ENCODE measurements around the gene GATA2. TPM values are rescaled to one million over a fixed set of nuclear protein-coding genes. Genes with fewer than 3 reads are reported as not detected.

GATA2 gene
- total RNA-seq, 3 donors from 2014 or later (not counting 1 experiment from before 2014, with no cell fraction given), result 0.92 to 225 (median 8.4) TPM

DNA sequence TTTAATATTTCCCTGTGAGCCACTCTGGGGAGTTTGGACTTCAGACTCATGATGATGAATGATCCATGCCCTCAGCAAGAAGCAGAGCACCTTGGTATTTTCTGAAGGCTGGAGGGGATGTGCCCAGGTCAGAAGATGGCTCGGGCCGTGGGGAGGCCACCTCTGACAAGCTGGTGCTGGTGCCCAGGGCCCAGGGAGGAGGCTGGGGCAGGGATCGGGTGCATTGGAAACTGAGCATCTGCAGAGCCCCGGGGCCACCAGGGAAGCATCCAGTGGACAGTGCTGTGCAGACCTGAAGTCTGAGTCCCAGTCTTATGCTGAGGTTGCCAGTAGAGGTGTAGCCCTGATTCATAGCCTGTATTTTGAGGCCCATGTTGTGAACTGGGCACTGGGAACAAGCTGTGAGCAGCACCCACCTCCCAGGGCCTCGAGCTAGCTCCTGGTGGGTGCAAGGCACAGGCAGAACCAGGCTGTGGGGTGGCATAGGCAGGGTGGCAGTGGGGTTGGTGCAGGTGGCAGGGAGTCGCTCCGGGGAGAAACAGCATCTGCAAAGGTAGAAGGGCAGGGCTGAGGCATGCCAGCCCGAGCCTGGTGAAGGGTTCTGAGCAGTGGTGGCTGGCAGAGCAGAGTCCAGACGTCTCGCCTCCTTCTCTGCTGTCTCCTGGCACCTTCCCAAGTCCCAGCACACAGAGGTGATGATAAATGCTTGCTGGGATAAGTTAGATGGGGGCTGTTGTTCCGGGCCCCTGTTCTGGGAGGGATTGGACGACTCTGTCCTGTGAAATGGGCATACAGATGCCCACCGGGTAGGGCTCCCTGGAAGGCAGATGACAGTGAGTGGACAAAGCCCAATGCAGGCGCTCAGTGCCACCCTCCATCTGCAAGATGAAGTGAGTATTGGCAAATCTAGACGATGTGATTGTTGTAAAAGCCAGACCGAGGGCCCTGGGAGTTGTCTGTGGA, 36.9 kb downstream of the GATA2 start:
- Mint-ChIP-seq H3K36me3 (no peaks in the 10 kb centered on the region), H3K9me3 (no peaks in the 10 kb centered on the region), H3K27me3 (ENCODE audit: low read depth in 2 of 2) (peaks cover 31 to 37% of the 10 kb centered on the region in 2 donors), H3K4me3 (no peak overlapping the region), H3K27ac (no peak overlapping the region), H3K4me1 (peaks cover 0 to 5% of the 10 kb centered on the region in 2 donors)
- Histone ChIP-seq H3K36me3 (ENCODE audit: control insufficient read depth, insufficient read depth, low read length) (no peaks in the 10 kb centered on the region), H3K27ac (ENCODE audit: low read length) (no peak overlapping the region), H3K4me1 (ENCODE audit: control insufficient read depth, insufficient read depth, low read length) (peaks cover 9% of the 10 kb centered on the region), H3K27me3 (ENCODE audit: control insufficient read depth, insufficient read depth, low read length) (peaks cover 2% of the 10 kb centered on the region), H3K4me3 (ENCODE audit: low read length) (no peak overlapping the region), H3K9me3 (ENCODE audit: control insufficient read depth, insufficient read depth, low read length) (no peaks in the 10 kb centered on the region)
- TF ChIP-seq, protein P1, sequence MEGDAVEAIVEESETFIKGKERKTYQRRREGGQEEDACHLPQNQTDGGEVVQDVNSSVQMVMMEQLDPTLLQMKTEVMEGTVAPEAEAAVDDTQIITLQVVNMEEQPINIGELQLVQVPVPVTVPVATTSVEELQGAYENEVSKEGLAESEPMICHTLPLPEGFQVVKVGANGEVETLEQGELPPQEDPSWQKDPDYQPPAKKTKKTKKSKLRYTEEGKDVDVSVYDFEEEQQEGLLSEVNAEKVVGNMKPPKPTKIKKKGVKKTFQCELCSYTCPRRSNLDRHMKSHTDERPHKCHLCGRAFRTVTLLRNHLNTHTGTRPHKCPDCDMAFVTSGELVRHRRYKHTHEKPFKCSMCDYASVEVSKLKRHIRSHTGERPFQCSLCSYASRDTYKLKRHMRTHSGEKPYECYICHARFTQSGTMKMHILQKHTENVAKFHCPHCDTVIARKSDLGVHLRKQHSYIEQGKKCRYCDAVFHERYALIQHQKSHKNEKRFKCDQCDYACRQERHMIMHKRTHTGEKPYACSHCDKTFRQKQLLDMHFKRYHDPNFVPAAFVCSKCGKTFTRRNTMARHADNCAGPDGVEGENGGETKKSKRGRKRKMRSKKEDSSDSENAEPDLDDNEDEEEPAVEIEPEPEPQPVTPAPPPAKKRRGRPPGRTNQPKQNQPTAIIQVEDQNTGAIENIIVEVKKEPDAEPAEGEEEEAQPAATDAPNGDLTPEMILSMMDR (IDR thresholded peaks at IDR 0.05), result no peak
- ATAC-seq, result no peak
- WGBS (ENCODE audit: insufficient coverage), result 81% methylated on average over 16 of the region's 16 CpGs
- no peak for DNase-seq
- intact Hi-C loops (cut with micrococcal nuclease), result no loop called here

DNA sequence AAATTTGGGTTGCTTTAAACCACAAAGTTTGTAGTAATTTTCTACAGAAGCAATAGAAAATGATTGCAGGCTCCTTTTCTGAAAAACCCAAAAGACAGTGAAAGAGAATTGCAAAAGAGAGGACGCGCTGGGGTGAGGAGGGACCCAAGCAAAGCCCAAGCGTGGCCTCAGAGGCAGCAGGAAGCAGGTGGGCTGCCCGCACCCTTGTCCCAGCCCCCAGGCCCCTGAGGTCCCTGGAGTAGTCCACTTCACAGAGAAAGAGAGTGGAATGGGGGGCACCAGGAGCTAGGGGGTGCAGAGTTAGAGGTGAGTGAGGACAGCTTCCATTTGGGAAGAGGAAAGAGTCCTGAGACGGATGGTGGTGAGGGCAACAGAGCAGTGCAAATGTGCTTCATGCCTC, 37.9 kb downstream of the GATA2 start:
- H3K4me3 Mint-ChIP-seq, result no peak overlapping the region
- DNase-seq, result no peak
- H3K27me3 Mint-ChIP-seq (ENCODE audit: low read depth in 2 of 2), result peaks cover 34 to 40% of the 10 kb centered on the region in 2 donors
- no peaks in the 10 kb centered on the region for H3K9me3 Mint-ChIP-seq
- H3K27ac Mint-ChIP-seq, result no peak overlapping the region
- Histone ChIP-seq H3K27ac (ENCODE audit: low read length) (no peak overlapping the region), H3K4me1 (ENCODE audit: control insufficient read depth, insufficient read depth, low read length) (peaks cover 9% of the 10 kb centered on the region), H3K9me3 (ENCODE audit: control insufficient read depth, insufficient read depth, low read length) (no peaks in the 10 kb centered on the region), H3K4me3 (ENCODE audit: low read length) (no peak overlapping the region), H3K36me3 (ENCODE audit: control insufficient read depth, insufficient read depth, low read length) (no peaks in the 10 kb centered on the region), H3K27me3 (ENCODE audit: control insufficient read depth, insufficient read depth, low read length) (peaks cover 2% of the 10 kb centered on the region)
- no peaks in the 10 kb centered on the region for H3K36me3 Mint-ChIP-seq
- no peak for ATAC-seq
- WGBS (ENCODE audit: insufficient coverage), result 72% methylated on average over 5 of the region's 5 CpGs
- intact Hi-C loops (cut with micrococcal nuclease), result no loop called here
- TF ChIP-seq, protein P1 (IDR thresholded peaks at IDR 0.05), result no peak
- H3K4me1 Mint-ChIP-seq, result peaks cover 0 to 5% of the 10 kb centered on the region in 2 donors

DNA sequence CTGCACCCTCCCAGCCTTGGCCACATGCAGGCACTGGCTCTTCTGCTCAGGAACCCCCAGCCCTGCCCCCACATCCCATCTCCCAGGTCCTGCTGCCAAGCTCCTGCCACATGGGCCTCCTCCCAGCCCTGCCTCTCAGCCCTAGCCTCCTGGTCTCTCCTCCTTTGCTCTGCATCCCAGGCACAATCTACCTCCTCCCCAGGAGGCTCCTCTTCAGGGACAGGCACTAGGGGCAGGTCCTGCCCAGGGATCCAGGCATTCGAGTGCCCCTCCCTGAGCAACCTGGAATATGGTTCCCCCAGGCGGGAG, 38.7 kb downstream of the GATA2 start:
- H3K27ac ChIP-seq (ENCODE audit: low read length), result no peak overlapping the region
- peaks cover 2% of the 10 kb centered on the region for H3K27me3 ChIP-seq (ENCODE audit: control insufficient read depth, insufficient read depth, low read length)
- Mint-ChIP-seq H3K27ac (no peak overlapping the region), H3K9me3 (no peaks in the 10 kb centered on the region), H3K36me3 (no peaks in the 10 kb centered on the region), H3K4me3 (no peak overlapping the region), H3K4me1 (peaks cover 0 to 5% of the 10 kb centered on the region in 2 donors), H3K27me3 (ENCODE audit: low read depth in 2 of 2) (peaks cover 34 to 40% of the 10 kb centered on the region in 2 donors)
- ATAC-seq (no peak), DNase-seq (no peak)
- H3K9me3 ChIP-seq (ENCODE audit: control insufficient read depth, insufficient read depth, low read length), result no peaks in the 10 kb centered on the region
- 79% methylated on average over 2 of the region's 2 CpGs for WGBS (ENCODE audit: insufficient coverage)
- no peaks in the 10 kb centered on the region for H3K36me3 ChIP-seq (ENCODE audit: control insufficient read depth, insufficient read depth, low read length)
- no peak overlapping the region for H3K4me3 ChIP-seq (ENCODE audit: low read length)
- TF ChIP-seq, protein P1 (IDR thresholded peaks at IDR 0.05), result no peak
- peaks cover 9% of the 10 kb centered on the region for H3K4me1 ChIP-seq (ENCODE audit: control insufficient read depth, insufficient read depth, low read length)
- intact Hi-C loops (cut with micrococcal nuclease), result no loop called here
